Sigmoid colon (tissue), 7 donors: ENCODE results near the gene MAD1L1. TPM values are rescaled to one million over a fixed set of nuclear protein-coding genes. Genes with fewer than 3 reads are reported as not detected.

Source experiments
- DNase-seq: peaks from one replicate; pipeline ENCODE4 v3.0.0-alpha.2; 2019
- H3K27ac ChIP-seq, 4 donors: fragments of 200-600 bp; sonication (generic); one replicate each; pipeline ENCODE4 v1.5.1; 2016 to 2019; ENCODE audit warnings: mild to moderate bottlenecking in 1 of 4
- H3K27me3 ChIP-seq, 3 donors: fragments of 200-600 bp; sonication (generic); one replicate each; pipeline ENCODE4 v1.5.1; 2019; ENCODE audit warnings: mild to moderate bottlenecking in 1 of 3
- H3K36me3 ChIP-seq, 4 donors: fragments of 200-600 bp; sonication (generic); one replicate each; pipeline ENCODE4 v1.5.1; 2016 to 2019
- H3K4me1 ChIP-seq, 4 donors: fragments of 200-600 bp; sonication (generic); one replicate each; pipeline ENCODE4 v1.5.1; 2017 to 2019
- H3K4me3 ChIP-seq, 4 donors: fragments of 200-600 bp; sonication (generic); one replicate each; pipeline ENCODE4 v1.5.1; 2017 to 2019; ENCODE audit warnings: mild to moderate bottlenecking in 2 of 4, moderate library complexity in 1 of 4
- H3K9me3 ChIP-seq, 4 donors: fragments of 200-600 bp in 3 of 4; sonication (generic) in 3 of 4; one replicate each; pipeline versions ENCODE4 v1.5.1 to v1.6.1; 2013 to 2019
- EP300 ChIP-seq, 4 donors: sonication (generic); formaldehyde crosslinking; IDR thresholded peaks; one replicate each; pipeline ENCODE4 v1.6.1; 2017; ENCODE audit warnings: antibody characterized with exemption in 4 of 4
- POLR2A ChIP-seq, 2 donors: fragments of 450-650 bp; IDR thresholded peaks; one replicate each; pipeline ENCODE4 v1.6.1; 2016; ENCODE audit warnings: antibody characterized with exemption in 2 of 2, mild to moderate bottlenecking in 2 of 2, moderate library complexity in 2 of 2
- POLR2AphosphoS5 ChIP-seq, 4 donors: sonication (generic); formaldehyde crosslinking; IDR thresholded peaks; one replicate each; pipeline ENCODE4 v1.6.1; 2017; ENCODE audit warnings: antibody characterized with exemption in 4 of 4
- WGBS, 2 donors: extraction: QIAGEN DNeasy Blood & Tissue Kit; methylation state at CpG; one replicate each; pipeline ENCODE4 v1.1.7; 2013; 5-methylcytosine and 5-hydroxymethylcytosine counted together
- intact Hi-C: fragments of 100-400 bp; cut with DNase I; formaldehyde crosslinking; loops from one replicate; pipeline ENCODE4 v1.15.1; 2023
- polyA plus RNA-seq, 3 donors: library from polyadenylated mRNA; stranded (reverse); fragments of 200-250 nt; gene quantifications; one replicate each; pipeline ENCODE4 v1.2.3, GENCODE V29; 2013
- total RNA-seq, 4 donors: library from RNA; depleted of rRNA; stranded (reverse); fragments of >200 nt; gene quantifications; one replicate each; pipeline ENCODE4 v1.1.0, GENCODE V29; 2016
- TF ChIP-seq, protein P1 (sequence below), 4 experiments: fragments of 450-650 bp in 3 of 4; fragments of 200-600 bp in 1 of 4; IDR thresholded peaks; one replicate each; pipeline ENCODE4 v1.5.1; 2016 to 2019; ENCODE audit warnings: antibody characterized with exemption in 4 of 4, mild to moderate bottlenecking in 3 of 4, moderate library complexity in 2 of 4
- donor health status: healthy with polysubstance abuse.
- donor health status: Bipolar disorder and iron deficiency.
- donor health status: healthy.

MAD1L1 gene
- total and polyA plus RNA-seq, 7 donors = 10.2 to 38.4 (median 20.6) TPM

GRCh38 chr7:1920266-1920681 is 312.5 kb downstream of the MAD1L1 start:
- no peaks in the 10 kb centered on the region for H3K27me3 ChIP-seq
- H3K9me3 ChIP-seq = no peaks in the 10 kb centered on the region
- WGBS, 2 donors = 46 to 85% methylated on average over 20 of the region's 20 CpGs
- H3K36me3 ChIP-seq = no peaks in the 10 kb centered on the region
- no peak for DNase-seq
- H3K4me1 ChIP-seq = no peaks in the 10 kb centered on the region
- no peak overlapping the region for H3K4me3 ChIP-seq
- no peak overlapping the region for H3K27ac ChIP-seq
- TF ChIP-seq, protein P1, sequence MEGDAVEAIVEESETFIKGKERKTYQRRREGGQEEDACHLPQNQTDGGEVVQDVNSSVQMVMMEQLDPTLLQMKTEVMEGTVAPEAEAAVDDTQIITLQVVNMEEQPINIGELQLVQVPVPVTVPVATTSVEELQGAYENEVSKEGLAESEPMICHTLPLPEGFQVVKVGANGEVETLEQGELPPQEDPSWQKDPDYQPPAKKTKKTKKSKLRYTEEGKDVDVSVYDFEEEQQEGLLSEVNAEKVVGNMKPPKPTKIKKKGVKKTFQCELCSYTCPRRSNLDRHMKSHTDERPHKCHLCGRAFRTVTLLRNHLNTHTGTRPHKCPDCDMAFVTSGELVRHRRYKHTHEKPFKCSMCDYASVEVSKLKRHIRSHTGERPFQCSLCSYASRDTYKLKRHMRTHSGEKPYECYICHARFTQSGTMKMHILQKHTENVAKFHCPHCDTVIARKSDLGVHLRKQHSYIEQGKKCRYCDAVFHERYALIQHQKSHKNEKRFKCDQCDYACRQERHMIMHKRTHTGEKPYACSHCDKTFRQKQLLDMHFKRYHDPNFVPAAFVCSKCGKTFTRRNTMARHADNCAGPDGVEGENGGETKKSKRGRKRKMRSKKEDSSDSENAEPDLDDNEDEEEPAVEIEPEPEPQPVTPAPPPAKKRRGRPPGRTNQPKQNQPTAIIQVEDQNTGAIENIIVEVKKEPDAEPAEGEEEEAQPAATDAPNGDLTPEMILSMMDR (IDR thresholded peaks at IDR 0.05) = no peak
- no peak for TF ChIP-seq POLR2A (IDR thresholded peaks at IDR 0.05)
- no peak for TF ChIP-seq EP300 (IDR thresholded peaks at IDR 0.05)
- TF ChIP-seq POLR2AphosphoS5 (IDR thresholded peaks at IDR 0.05) = no peak
- intact Hi-C loops = no loop called here

- no peak for DNase-seq
- 54 to 58% methylated on average over 22 of the region's 22 CpGs for WGBS, 2 donors
- Histone ChIP-seq H3K36me3 (no peaks in the 10 kb centered on the region), H3K27me3 (no peaks in the 10 kb centered on the region), H3K9me3 (no peaks in the 10 kb centered on the region), H3K4me3 (no peak overlapping the region), H3K4me1 (no peaks in the 10 kb centered on the region), H3K27ac (no peak overlapping the region)
- intact Hi-C loops = no loop called here
- TF ChIP-seq POLR2AphosphoS5 (IDR thresholded peaks at IDR 0.05) (no peak), POLR2A (IDR thresholded peaks at IDR 0.05) (no peak)
- TF ChIP-seq, protein P1 (IDR thresholded peaks at IDR 0.05) = no peak
Observed at GRCh38 chr7:1919539-1920265, 313.0 kb downstream of the MAD1L1 start.

DNA sequence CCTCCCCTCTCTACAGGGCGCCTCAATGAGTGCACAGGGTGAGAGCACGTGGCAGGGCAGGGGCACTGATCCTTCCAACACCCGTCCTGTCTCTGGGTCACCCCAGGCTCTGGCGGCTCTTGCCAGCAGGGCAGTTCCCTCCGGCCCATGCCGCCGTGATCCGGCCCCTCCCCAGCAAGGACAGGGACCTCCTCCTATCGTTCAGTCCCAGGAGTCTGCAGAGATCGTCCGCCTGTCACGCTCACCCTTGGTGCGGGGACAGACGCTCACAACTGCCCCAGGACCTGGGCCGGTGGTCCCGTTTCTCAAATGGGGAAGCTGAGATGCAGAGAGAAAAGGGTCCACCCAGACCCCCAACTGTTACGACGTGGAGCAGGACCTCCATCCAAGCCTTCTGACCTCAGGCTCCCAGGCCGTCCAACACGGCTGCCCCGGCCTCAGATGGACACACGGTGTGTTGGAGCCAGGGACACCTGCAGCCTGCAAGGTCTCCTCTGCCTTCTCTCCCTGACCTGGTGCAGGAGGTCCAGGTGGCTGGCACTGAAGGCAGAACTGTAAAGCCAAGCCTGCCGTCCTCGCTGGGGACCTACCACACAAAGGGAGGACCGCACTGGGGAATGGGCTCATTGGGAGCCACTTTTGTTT is 313.7 kb downstream of the MAD1L1 start:
- TF ChIP-seq EP300 (IDR thresholded peaks at IDR 0.05) (no peak), POLR2A (IDR thresholded peaks at IDR 0.05) (no peak)
- no peaks in the 10 kb centered on the region for H3K27me3 ChIP-seq
- H3K4me1 ChIP-seq = peaks cover 0 to under 1% (median 0%) of the 10 kb centered on the region in 4 donors
- H3K9me3 ChIP-seq = no peaks in the 10 kb centered on the region
- H3K36me3 ChIP-seq = no peaks in the 10 kb centered on the region
- H3K27ac ChIP-seq = no peak overlapping the region
- 93 to 96% methylated on average over 25 of the region's 25 CpGs for WGBS, 2 donors
- DNase-seq = no peak
- H3K4me3 ChIP-seq = no peak overlapping the region
- intact Hi-C loops = no loop called here

GRCh38 chr7:1918063-1918645 is 314.6 kb downstream of the MAD1L1 start:
- intact Hi-C loops = no loop called here
- peaks cover 0 to 9% (median 7%) of the 10 kb centered on the region in 4 donors for H3K4me1 ChIP-seq
- no peaks in the 10 kb centered on the region for H3K9me3 ChIP-seq
- TF ChIP-seq POLR2A (IDR thresholded peaks at IDR 0.05) (no peak), POLR2AphosphoS5 (IDR thresholded peaks at IDR 0.05) (no peak), EP300 (IDR thresholded peaks at IDR 0.05) (no peak)
- TF ChIP-seq, protein P1 (IDR thresholded peaks at IDR 0.05) = no peak
- no peak overlapping the region for H3K27ac ChIP-seq
- no peaks in the 10 kb centered on the region for H3K36me3 ChIP-seq
- WGBS, 2 donors = 95% methylated on average over 23 of the region's 23 CpGs
- no peak overlapping the region for H3K4me3 ChIP-seq
- H3K27me3 ChIP-seq = no peaks in the 10 kb centered on the region
- DNase-seq = no peak
